ENCODE data around the gene ICAM1.

The ICAM1 gene

GRCh38 chr19:10328558-10329429 is 57.9 kb downstream of the ICAM1 start:
- no peak for DNase-seq

GRCh38 chr19:10329555-10329954 is 58.6 kb downstream of the ICAM1 start:
- DNase-seq = no peak

- DNase-seq = no peak
Measured at GRCh38 chr19:10332158-10332964, 61.4 kb downstream of the ICAM1 start.

GRCh38 chr19:10332965-10333757 is 62.2 kb downstream of the ICAM1 start, which contains the start of gene RAVER1:
Gene RAVER1, minus strand, starts transcription at chr19:10333529. Its CDS starts 22 bp downstream, at chr19:10333507.
- DNase-seq = peak; percentile 97

GRCh38 chr19:10333758-10334587 is 63.1 kb downstream of the ICAM1 start:
- DNase-seq = no peak

GRCh38 chr19:10334588-10335351 is 63.9 kb downstream of the ICAM1 start:
- DNase-seq = no peak

- DNase-seq = no peak
Measured at GRCh38 chr19:10335352-10335985, 64.5 kb downstream of the ICAM1 start.

All from NCI-H1092 (cell line).